ENCODE results near the gene FAM193B.

GRCh38 chr5:177492841-177493240, 61.5 kb downstream of the FAM193B start:
- TF ChIP-seq CTCF (IDR thresholded peaks at IDR 0.05; ENCODE audit: insufficient read depth, low read length, poor library complexity, severe bottlenecking) = no peak
- TF ChIP-seq EZH2phosphoT487 (conservative IDR thresholded peaks at IDR 0.05; ENCODE audit: low read length) = no peak
